NB4 (cell line): Measurements from ENCODE around the gene LAMA4.

Experiments
- POLR2A ChIP-seq: IDR thresholded peaks from 2 replicates; pipeline ENCODE4 v1.6.1; 2011; ENCODE audit warnings: mild to moderate bottlenecking; ENCODE audit not compliant: insufficient read length; ENCODE audit errors: extremely low read depth
- TF ChIP-seq, protein P1 (sequence below): IDR thresholded peaks from one replicate; pipeline ENCODE4 v1.5.1; 2012; ENCODE audit warnings: low read depth, low read length
- TF ChIP-seq, protein P2 (sequence below): IDR thresholded peaks from 2 replicates; pipeline ENCODE4 v1.6.1; 2011; ENCODE audit warnings: low read depth, low read length

DNA sequence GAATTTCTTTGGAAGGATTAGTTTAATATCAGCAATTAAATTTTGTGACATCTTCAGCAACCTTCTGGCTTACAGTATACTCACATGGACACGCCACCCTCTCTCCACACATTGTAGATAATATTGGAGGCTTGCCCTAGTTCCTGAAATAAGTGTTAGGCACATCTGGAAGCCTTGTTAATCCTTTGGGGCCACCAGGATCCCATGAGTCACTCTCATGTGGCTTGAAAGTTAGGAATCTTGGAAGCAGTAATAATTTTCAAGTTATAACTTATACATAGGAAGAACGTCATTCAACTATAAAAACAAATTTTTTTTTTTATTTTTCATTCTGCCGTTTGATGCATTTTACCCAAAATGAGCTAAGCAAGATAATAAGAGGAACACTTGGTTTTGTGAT is 20.5 kb downstream of the LAMA4 start:
- TF ChIP-seq, protein P1, sequence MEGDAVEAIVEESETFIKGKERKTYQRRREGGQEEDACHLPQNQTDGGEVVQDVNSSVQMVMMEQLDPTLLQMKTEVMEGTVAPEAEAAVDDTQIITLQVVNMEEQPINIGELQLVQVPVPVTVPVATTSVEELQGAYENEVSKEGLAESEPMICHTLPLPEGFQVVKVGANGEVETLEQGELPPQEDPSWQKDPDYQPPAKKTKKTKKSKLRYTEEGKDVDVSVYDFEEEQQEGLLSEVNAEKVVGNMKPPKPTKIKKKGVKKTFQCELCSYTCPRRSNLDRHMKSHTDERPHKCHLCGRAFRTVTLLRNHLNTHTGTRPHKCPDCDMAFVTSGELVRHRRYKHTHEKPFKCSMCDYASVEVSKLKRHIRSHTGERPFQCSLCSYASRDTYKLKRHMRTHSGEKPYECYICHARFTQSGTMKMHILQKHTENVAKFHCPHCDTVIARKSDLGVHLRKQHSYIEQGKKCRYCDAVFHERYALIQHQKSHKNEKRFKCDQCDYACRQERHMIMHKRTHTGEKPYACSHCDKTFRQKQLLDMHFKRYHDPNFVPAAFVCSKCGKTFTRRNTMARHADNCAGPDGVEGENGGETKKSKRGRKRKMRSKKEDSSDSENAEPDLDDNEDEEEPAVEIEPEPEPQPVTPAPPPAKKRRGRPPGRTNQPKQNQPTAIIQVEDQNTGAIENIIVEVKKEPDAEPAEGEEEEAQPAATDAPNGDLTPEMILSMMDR: no peak
- TF ChIP-seq POLR2A: no peak
- TF ChIP-seq, protein P2, sequence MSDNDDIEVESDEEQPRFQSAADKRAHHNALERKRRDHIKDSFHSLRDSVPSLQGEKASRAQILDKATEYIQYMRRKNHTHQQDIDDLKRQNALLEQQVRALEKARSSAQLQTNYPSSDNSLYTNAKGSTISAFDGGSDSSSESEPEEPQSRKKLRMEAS: no peak
